Liver (tissue), 3 donors: ENCODE data around the gene MPP3.

Experiments used
- SP1 ChIP-seq: IDR thresholded peaks from 2 replicates; pipeline ENCODE4 v1.6.1; 2018; ENCODE audit warnings: antibody characterized with exemption, mild to moderate bottlenecking
- TAF1 ChIP-seq: conservative IDR thresholded peaks from 2 replicates; pipeline ENCODE4 v1.6.1; 2016; ENCODE audit warnings: antibody characterized with exemption, mild to moderate bottlenecking
- TF ChIP-seq, protein P1 (sequence below): IDR thresholded peaks from 2 replicates; pipeline ENCODE4 v1.6.1; 2016; ENCODE audit warnings: antibody characterized with exemption
- TF ChIP-seq, protein P2 (sequence below): fragments of 150-350 bp; IDR thresholded peaks from 2 replicates; pipeline ENCODE4 v1.5.1; 2017; ENCODE audit warnings: improper control_type of control experiment, low read depth, low read length; ENCODE audit not compliant: missing input control
- TF ChIP-seq, protein P3 (sequence below): IDR thresholded peaks from 2 replicates; pipeline ENCODE4 v1.6.1; 2016; ENCODE audit warnings: antibody characterized with exemption
- TF ChIP-seq, protein P4 (sequence below): IDR thresholded peaks from 2 replicates; pipeline ENCODE4 v1.6.1; 2016; ENCODE audit warnings: antibody characterized with exemption, mild to moderate bottlenecking
- donor health status: healthy.
- donor health status: healthy.

DNA sequence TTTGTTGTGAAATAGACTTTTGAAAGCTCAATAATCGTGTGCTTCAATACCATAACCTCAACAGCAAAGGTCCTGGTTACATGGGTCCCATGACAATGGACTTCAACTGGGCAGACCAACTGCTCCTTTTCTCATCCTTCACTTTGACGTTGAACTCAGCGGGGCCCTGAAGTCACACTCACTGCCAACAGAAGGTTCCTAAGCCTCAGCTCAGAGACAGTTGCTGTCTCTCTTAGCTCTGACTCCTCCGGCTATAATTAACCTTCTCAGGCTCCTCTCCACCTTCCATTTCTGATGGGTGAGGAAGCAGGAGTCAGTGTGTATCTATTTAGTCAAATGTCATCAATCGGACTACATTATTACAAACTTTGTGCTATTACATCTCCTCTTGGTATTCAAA lies 23.8 kb downstream of the MPP3 start:
- TF ChIP-seq, protein P1, sequence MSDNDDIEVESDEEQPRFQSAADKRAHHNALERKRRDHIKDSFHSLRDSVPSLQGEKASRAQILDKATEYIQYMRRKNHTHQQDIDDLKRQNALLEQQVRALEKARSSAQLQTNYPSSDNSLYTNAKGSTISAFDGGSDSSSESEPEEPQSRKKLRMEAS, result no peak
- TF ChIP-seq, protein P2, sequence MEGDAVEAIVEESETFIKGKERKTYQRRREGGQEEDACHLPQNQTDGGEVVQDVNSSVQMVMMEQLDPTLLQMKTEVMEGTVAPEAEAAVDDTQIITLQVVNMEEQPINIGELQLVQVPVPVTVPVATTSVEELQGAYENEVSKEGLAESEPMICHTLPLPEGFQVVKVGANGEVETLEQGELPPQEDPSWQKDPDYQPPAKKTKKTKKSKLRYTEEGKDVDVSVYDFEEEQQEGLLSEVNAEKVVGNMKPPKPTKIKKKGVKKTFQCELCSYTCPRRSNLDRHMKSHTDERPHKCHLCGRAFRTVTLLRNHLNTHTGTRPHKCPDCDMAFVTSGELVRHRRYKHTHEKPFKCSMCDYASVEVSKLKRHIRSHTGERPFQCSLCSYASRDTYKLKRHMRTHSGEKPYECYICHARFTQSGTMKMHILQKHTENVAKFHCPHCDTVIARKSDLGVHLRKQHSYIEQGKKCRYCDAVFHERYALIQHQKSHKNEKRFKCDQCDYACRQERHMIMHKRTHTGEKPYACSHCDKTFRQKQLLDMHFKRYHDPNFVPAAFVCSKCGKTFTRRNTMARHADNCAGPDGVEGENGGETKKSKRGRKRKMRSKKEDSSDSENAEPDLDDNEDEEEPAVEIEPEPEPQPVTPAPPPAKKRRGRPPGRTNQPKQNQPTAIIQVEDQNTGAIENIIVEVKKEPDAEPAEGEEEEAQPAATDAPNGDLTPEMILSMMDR, result no peak
- TF ChIP-seq, protein P3, sequence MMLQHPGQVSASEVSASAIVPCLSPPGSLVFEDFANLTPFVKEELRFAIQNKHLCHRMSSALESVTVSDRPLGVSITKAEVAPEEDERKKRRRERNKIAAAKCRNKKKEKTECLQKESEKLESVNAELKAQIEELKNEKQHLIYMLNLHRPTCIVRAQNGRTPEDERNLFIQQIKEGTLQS, result no peak
- TF ChIP-seq, protein P4, sequence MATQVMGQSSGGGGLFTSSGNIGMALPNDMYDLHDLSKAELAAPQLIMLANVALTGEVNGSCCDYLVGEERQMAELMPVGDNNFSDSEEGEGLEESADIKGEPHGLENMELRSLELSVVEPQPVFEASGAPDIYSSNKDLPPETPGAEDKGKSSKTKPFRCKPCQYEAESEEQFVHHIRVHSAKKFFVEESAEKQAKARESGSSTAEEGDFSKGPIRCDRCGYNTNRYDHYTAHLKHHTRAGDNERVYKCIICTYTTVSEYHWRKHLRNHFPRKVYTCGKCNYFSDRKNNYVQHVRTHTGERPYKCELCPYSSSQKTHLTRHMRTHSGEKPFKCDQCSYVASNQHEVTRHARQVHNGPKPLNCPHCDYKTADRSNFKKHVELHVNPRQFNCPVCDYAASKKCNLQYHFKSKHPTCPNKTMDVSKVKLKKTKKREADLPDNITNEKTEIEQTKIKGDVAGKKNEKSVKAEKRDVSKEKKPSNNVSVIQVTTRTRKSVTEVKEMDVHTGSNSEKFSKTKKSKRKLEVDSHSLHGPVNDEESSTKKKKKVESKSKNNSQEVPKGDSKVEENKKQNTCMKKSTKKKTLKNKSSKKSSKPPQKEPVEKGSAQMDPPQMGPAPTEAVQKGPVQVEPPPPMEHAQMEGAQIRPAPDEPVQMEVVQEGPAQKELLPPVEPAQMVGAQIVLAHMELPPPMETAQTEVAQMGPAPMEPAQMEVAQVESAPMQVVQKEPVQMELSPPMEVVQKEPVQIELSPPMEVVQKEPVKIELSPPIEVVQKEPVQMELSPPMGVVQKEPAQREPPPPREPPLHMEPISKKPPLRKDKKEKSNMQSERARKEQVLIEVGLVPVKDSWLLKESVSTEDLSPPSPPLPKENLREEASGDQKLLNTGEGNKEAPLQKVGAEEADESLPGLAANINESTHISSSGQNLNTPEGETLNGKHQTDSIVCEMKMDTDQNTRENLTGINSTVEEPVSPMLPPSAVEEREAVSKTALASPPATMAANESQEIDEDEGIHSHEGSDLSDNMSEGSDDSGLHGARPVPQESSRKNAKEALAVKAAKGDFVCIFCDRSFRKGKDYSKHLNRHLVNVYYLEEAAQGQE, result no peak
- TF ChIP-seq TAF1 (no peak), SP1 (no peak)
